NOMO-1 (cell line): ENCODE results near the gene REPS1.
"Not testable (repeated sequence)": the region's sequence is repeated elsewhere in the genome, so short reads cannot be mapped to it uniquely, and the experiment has no call there.

Experiments used
- DNase-seq, 2 experiments: peaks; one replicate each; lab custom pipeline; 2025; ENCODE audit not compliant: unreplicated experiment in 2 of 2; lab: John Stamatoyannopoulos, UW

Gene REPS1

GRCh38 chr6:138944412-138944811, 43.6 kb downstream of the REPS1 start:
- DNase-seq: no peak

- DNase-seq: no peak
Measured at GRCh38 chr6:138943089-138943625, 44.9 kb downstream of the REPS1 start.

- DNase-seq: not testable (repeated sequence)
Measured at GRCh38 chr6:138936873-138937272, 51.2 kb downstream of the REPS1 start.

- no peak for DNase-seq
Measured at GRCh38 chr6:138931660-138932059, 56.4 kb downstream of the REPS1 start.

- DNase-seq: no peak
Measured at GRCh38 chr6:138926579-138926978, 61.5 kb downstream of the REPS1 start.

GRCh38 chr6:138925806-138926205, 62.2 kb downstream of the REPS1 start:
- DNase-seq: no peak

- DNase-seq: no peak
Measured at GRCh38 chr6:138923561-138923960, 64.5 kb downstream of the REPS1 start.

- DNase-seq: no peak
Measured at GRCh38 chr6:138920906-138921305, 67.1 kb downstream of the REPS1 start.

GRCh38 chr6:138914701-138915100, 73.4 kb downstream of the REPS1 start:
- no peak for DNase-seq

GRCh38 chr6:138912308-138912707, 75.7 kb downstream of the REPS1 start:
- no peak for DNase-seq

GRCh38 chr6:138909975-138910374, 78.1 kb downstream of the REPS1 start:
- no peak for DNase-seq

- no peak for DNase-seq
Measured at GRCh38 chr6:138909511-138909910, 78.5 kb downstream of the REPS1 start.

- no peak for DNase-seq
Measured at GRCh38 chr6:138907167-138907566, 80.9 kb downstream of the REPS1 start.

GRCh38 chr6:138897031-138897430, 91.0 kb downstream of the REPS1 start:
- DNase-seq: no peak

GRCh38 chr6:138896104-138896756, 91.8 kb downstream of the REPS1 start:
- no peak for DNase-seq

GRCh38 chr6:138891255-138891986, 96.6 kb downstream of the REPS1 start:
- DNase-seq: no peak

GRCh38 chr6:138885156-138885819, 102.8 kb downstream of the REPS1 start:
- no peak for DNase-seq

GRCh38 chr6:138882369-138883017, 105.6 kb downstream of the REPS1 start:
- DNase-seq: no peak

- DNase-seq: no peak
Measured at GRCh38 chr6:138873191-138873590, 114.9 kb downstream of the REPS1 start.

- DNase-seq: no peak
Measured at GRCh38 chr6:138869398-138869797, 118.7 kb downstream of the REPS1 start.

GRCh38 chr6:138868181-138868580, 119.9 kb downstream of the REPS1 start:
- DNase-seq: no peak
